DMS 273 (cell line): ENCODE data around the gene UBAP1.
"Not testable (repeated sequence)": the region's sequence is repeated elsewhere in the genome, so short reads cannot be mapped to it uniquely, and the experiment has no call there.

ENCODE experiments used
- DNase-seq: peaks from one replicate; lab custom pipeline; 2025; ENCODE audit not compliant: unreplicated experiment; lab: John Stamatoyannopoulos, UW

Gene UBAP1

GRCh38 chr9:34256987-34257585, 78.2 kb downstream of the UBAP1 start:
- DNase-seq, result no peak

- no peak for DNase-seq
Measured at GRCh38 chr9:34259315-34259714, 80.5 kb downstream of the UBAP1 start.

- no peak for DNase-seq
Measured at GRCh38 chr9:34262971-34263370, 84.1 kb downstream of the UBAP1 start.

GRCh38 chr9:34267660-34268059, 88.8 kb downstream of the UBAP1 start:
- DNase-seq, result no peak

- no peak for DNase-seq
Measured at GRCh38 chr9:34271265-34272006, 92.6 kb downstream of the UBAP1 start.

- DNase-seq, result no peak
Measured at GRCh38 chr9:34272101-34272541, 93.3 kb downstream of the UBAP1 start.

- not testable (repeated sequence) for DNase-seq
Measured at GRCh38 chr9:34273588-34273987, 94.7 kb downstream of the UBAP1 start.

GRCh38 chr9:34275811-34276210, 97.0 kb downstream of the UBAP1 start:
- no peak for DNase-seq

GRCh38 chr9:34276772-34277171, 97.9 kb downstream of the UBAP1 start:
- DNase-seq, result no peak

GRCh38 chr9:34279411-34279810, 100.6 kb downstream of the UBAP1 start:
- DNase-seq, result no peak

- DNase-seq, result no peak
Measured at GRCh38 chr9:34282096-34282495, 103.3 kb downstream of the UBAP1 start.

- no peak for DNase-seq
Measured at GRCh38 chr9:34289159-34289558, 110.3 kb downstream of the UBAP1 start.

- no peak for DNase-seq
Measured at GRCh38 chr9:34291023-34291422, 112.2 kb downstream of the UBAP1 start.

- no peak for DNase-seq
Measured at GRCh38 chr9:34291423-34291822, 112.6 kb downstream of the UBAP1 start.

- DNase-seq, result no peak
Measured at GRCh38 chr9:34292552-34292951, 113.7 kb downstream of the UBAP1 start.

- not testable (repeated sequence) for DNase-seq
Measured at GRCh38 chr9:34301064-34301463, 122.2 kb downstream of the UBAP1 start.
